Stimulated activated CD8-positive, alpha-beta memory T cell treated with anti-CD3 and anti-CD28 coated beads, Interleukin-15, amount 100 ng/mL, for 4 hours (primary cell): Measurements from ENCODE around the gene FMN1.

ENCODE experiments used
- DNase-seq, 2 donors: peaks; one replicate each; pipeline ENCODE4 v3.0.0-alpha.2; 2020; ENCODE audit warnings: low read depth in 2 of 2

Gene FMN1

GRCh38 chr15:32778391-32779176 lies 415.9 kb downstream of the FMN1 start:
- DNase-seq, result no peak

GRCh38 chr15:32775103-32775502 lies 419.4 kb downstream of the FMN1 start:
- no peak for DNase-seq

GRCh38 chr15:32774022-32774421 lies 420.5 kb downstream of the FMN1 start:
- DNase-seq, result no peak

GRCh38 chr15:32767236-32767635 lies 427.3 kb downstream of the FMN1 start:
- DNase-seq, result no peak

- no peak for DNase-seq
Observed at GRCh38 chr15:32766101-32766500, 428.4 kb downstream of the FMN1 start.

GRCh38 chr15:32765236-32765635 lies 429.3 kb downstream of the FMN1 start:
- no peak for DNase-seq

- DNase-seq, result no peak
Observed at GRCh38 chr15:32763295-32763694, 431.2 kb downstream of the FMN1 start.

GRCh38 chr15:32757426-32757825 lies 437.1 kb downstream of the FMN1 start:
- no peak for DNase-seq

GRCh38 chr15:32750979-32751378 lies 443.5 kb downstream of the FMN1 start:
- DNase-seq, result no peak

GRCh38 chr15:32747921-32748342 lies 446.6 kb downstream of the FMN1 start:
- no peak for DNase-seq

- DNase-seq, result no peak
Observed at GRCh38 chr15:32746116-32746857, 448.2 kb downstream of the FMN1 start.

- no peak for DNase-seq
Observed at GRCh38 chr15:32743411-32744140, 450.9 kb downstream of the FMN1 start.

- DNase-seq, result no peak
Observed at GRCh38 chr15:32739522-32740063, 454.9 kb downstream of the FMN1 start.

- no peak for DNase-seq
Observed at GRCh38 chr15:32738666-32739065, 455.8 kb downstream of the FMN1 start.

- DNase-seq, result no peak
Observed at GRCh38 chr15:32737304-32737703, 457.2 kb downstream of the FMN1 start.

GRCh38 chr15:32736701-32737061 lies 457.8 kb downstream of the FMN1 start:
- DNase-seq, result no peak

- no peak for DNase-seq
Observed at GRCh38 chr15:32735989-32736700, 458.4 kb downstream of the FMN1 start.

- DNase-seq, result no peak
Observed at GRCh38 chr15:32733281-32733680, 461.2 kb downstream of the FMN1 start.

GRCh38 chr15:32732574-32733157 lies 461.8 kb downstream of the FMN1 start:
- DNase-seq, result no peak

GRCh38 chr15:32730677-32731654 lies 463.5 kb downstream of the FMN1 start:
- DNase-seq, result no peak
